Measurements from ENCODE around the gene VASN.
A peak's percentile ranks its signal among the peaks of the same experiment; 100 is the strongest.
"Not testable (repeated sequence)": the region's sequence is repeated elsewhere in the genome, so short reads cannot be mapped to it uniquely, and the experiment has no call there.

The VASN gene

DNA sequence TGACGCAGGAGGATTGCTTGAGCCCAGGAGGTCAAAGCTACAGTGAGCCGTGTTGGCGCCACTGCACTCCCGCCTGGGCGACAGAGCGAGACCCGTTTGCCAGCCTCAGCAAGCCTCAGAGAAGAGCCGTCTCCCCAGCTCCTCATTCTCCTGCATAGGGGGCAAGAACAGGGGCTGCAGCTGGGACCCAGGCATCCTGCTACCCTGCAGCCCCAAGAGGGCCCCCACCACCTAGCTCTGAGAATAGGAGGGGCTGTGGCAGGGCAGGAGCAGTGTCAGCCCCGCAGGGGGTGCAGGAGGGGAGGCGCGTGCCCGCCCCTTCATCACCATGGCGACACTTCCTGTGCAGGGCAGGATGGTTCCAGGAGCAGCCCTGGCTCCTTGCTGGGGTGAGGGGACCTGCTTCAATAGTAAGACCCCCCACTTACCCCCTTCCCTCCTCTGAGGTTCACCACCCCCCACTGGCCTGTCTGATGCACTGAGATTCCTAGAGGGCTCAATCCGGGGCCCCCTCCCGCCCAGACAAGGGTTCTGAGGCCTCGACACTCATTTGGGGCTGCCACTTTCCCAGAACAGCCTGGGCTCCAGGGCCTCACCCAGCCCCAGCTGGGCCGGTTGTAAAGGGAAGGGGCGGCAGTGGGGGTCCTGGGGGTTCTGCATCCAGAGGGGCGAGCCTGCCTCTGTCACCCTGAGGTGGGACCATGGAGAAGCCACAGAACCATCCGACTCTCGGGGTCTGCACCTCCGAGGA is 20.2 kb downstream of the VASN start:
- no peak overlapping the region for H3K4me3 ChIP-seq (replicated peaks; ENCODE audit: low read depth, low read length)
- DNase-seq (ENCODE audit: extremely low read depth, low read depth) = no peak
- TF ChIP-seq, protein P1, sequence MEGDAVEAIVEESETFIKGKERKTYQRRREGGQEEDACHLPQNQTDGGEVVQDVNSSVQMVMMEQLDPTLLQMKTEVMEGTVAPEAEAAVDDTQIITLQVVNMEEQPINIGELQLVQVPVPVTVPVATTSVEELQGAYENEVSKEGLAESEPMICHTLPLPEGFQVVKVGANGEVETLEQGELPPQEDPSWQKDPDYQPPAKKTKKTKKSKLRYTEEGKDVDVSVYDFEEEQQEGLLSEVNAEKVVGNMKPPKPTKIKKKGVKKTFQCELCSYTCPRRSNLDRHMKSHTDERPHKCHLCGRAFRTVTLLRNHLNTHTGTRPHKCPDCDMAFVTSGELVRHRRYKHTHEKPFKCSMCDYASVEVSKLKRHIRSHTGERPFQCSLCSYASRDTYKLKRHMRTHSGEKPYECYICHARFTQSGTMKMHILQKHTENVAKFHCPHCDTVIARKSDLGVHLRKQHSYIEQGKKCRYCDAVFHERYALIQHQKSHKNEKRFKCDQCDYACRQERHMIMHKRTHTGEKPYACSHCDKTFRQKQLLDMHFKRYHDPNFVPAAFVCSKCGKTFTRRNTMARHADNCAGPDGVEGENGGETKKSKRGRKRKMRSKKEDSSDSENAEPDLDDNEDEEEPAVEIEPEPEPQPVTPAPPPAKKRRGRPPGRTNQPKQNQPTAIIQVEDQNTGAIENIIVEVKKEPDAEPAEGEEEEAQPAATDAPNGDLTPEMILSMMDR (IDR thresholded peaks at IDR 0.05; ENCODE audit: low read depth, low read length, missing control alignments) = no peak

DNA sequence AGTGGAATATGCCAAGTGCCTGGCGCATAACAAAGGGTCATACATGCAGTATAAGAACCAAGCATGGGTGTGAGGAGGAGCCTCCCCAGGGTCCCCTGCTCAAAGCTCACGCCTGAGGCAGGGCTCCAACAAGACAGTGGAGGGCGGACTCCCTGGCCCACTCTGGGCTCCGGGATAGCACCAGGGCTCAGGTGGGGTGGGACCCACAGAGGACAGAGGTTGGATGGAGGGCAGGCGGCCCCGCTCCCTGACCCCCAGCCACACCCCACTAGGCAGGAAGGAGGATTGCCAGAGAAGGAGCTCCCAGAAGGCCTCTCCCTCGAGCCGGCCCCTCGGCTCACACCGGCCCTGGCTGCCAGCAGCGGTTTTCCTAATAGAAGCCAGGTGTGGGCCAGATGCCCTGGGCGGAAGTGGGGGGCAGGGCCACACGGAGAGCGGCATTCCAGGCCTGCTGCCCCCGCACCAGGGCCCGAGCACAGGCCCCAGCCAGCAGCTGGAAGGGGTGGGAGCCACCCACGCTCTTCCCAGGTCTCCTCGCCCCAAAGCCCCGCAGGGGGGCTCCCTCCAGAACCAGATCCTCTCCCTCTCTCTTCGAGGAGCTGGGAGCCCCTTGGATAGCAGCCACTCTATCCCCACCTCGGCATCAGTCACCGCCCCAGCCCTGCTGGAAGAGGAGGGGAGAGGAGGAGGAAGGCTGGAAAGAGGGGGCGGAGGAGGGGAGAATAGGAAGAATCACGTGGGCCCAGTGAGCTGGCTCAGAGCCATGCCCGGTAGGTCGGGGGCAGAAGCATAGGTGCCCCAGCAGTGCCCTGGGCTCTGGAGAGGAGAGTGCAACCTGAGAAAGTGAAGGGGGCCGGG is 21.0 kb downstream of the VASN start:
- TF ChIP-seq, protein P1 (IDR thresholded peaks at IDR 0.05; ENCODE audit: low read depth, low read length, missing control alignments) = no peak
- DNase-seq (ENCODE audit: extremely low read depth, low read depth) = peak; percentile 89
- H3K4me3 ChIP-seq (replicated peaks; ENCODE audit: low read depth, low read length) = no peak overlapping the region

GRCh38 chr16:4393240-4393600 is 21.6 kb downstream of the VASN start:
- DNase-seq (ENCODE audit: extremely low read depth, low read depth) = peak; percentile 52
- TF ChIP-seq, protein P1 (IDR thresholded peaks at IDR 0.05; ENCODE audit: low read depth, low read length, missing control alignments) = no peak

DNA sequence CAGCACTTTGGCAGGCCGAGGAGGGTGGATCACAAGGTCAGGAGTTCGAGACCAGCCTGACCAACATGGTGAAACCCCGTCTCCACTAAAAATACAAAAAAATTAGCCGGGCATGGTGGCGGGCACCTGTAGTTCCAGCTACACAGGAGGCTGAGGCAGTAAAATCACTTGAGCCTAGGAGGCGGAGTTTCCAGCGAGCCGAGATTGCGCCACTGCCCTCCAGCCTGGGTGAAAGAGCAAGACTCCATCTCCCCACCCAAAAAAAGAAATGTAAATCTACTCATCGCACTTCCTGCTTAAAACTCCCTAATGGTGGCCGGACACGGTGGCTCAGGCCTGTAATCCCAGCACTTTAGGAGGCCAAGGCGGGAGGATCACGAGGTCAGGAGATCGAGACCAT is 22.2 kb downstream of the VASN start:
- DNase-seq (ENCODE audit: extremely low read depth, low read depth); H3K4me3 ChIP-seq (replicated peaks; ENCODE audit: low read depth, low read length): not testable (repeated sequence)

More at GRCh38 chr16:4393240-4393600, 21.6 kb downstream of the VASN start:
- H3K4me3 ChIP-seq (replicated peaks; ENCODE audit: low read depth, low read length) = no peak overlapping the region

GRCh38 chr16:4395055-4395726 is 23.5 kb downstream of the VASN start:
- H3K4me3 ChIP-seq (replicated peaks; ENCODE audit: low read depth, low read length) = no peak overlapping the region
- DNase-seq (ENCODE audit: extremely low read depth, low read depth) = no peak
- TF ChIP-seq, protein P1 (IDR thresholded peaks at IDR 0.05; ENCODE audit: low read depth, low read length, missing control alignments) = no peak

GRCh38 chr16:4399001-4399730 is 27.5 kb downstream of the VASN start:
- DNase-seq (ENCODE audit: extremely low read depth, low read depth) = no peak
- H3K4me3 ChIP-seq (replicated peaks; ENCODE audit: low read depth, low read length) = no peak overlapping the region
- TF ChIP-seq, protein P1 (IDR thresholded peaks at IDR 0.05; ENCODE audit: low read depth, low read length, missing control alignments) = no peak

Measured in HFF-Myc (cell line).